DOHH2 (cell line): ENCODE results near the gene SLC25A11.

Source experiments
- CTCF ChIP-seq: fragments of 200-600 bp; sonication (generic); IDR thresholded peaks from one replicate; pipeline ENCODE4 v1.5.1; 2014; ENCODE audit warnings: antibody characterized with exemption, mild to moderate bottlenecking, low read depth, low read length; ENCODE audit not compliant: poor library complexity, severe bottlenecking
- EZH2phosphoT487 ChIP-seq: fragments of 200-600 bp; sonication (generic); IDR thresholded peaks from 2 replicates; pipeline ENCODE4 v1.6.1; 2017; ENCODE audit warnings: borderline replicate concordance, mild to moderate bottlenecking, antibody characterized with exemption, low read length, moderate library complexity, mixed read lengths

DNA sequence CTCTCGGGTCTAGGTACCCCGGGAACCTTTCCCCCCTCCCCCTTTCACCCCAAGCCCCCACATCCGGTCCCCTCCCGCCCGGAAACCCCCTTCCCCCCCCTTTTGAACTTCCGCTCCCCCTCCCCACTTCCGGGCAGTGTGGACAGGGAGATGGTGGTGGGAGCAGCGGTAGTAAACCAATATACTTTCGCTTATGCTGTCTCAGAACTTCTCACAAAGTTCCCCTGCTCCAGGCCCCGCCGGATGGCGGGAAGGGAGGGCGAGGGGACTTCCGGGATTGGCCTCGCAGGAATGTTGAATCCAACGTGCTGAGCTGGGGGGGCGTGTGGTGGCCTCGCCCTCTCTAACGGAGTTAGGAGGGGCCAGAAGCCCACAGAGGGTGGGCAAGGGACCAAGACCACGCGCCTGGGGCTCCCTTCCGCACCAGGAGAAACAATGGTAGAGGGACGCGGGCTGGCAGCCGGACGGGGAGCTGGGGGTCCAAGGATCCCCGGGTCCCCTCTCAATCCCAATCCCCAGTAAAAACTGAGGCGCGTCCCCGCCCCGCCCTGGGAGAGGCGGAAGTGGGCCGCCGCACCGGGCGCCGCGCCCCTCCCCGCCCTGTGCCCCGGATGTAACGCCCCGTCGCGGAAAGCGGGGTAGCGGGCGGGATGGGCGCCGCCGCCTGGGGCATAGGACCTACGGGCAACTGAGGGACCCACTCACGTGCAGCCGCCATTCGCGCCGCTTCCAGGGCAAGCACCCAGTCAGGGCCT, 7.7 kb upstream of the SLC25A11 start:
- TF ChIP-seq CTCF: no peak
- no peak for TF ChIP-seq EZH2phosphoT487
